ENCODE data around the gene EPN1. TPM values are rescaled to one million over a fixed set of nuclear protein-coding genes. Genes with fewer than 3 reads are reported as not detected.

The EPN1 gene
- total and polyA plus RNA-seq, 8 donors: 67.7 to 120 (median 95.1) TPM

DNA sequence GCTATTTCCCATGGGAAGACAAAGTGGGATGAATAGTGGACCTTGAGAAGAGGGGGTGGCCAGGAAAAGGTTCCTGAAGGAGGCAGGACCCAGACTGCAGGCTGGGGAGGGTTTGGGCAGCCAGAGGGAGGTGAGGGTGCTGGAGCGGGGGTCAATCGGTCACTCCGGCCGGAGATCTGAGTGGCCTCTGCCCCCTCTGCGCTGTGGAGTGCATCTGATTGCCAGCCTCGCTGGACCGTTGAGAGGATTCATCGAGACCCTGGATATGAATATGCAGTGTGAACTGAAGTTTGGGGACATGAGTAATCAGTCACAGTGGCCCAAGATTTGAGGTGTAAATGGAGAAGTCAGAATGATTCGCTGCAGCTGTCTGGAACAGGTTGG, 39.7 kb upstream of the EPN1 start:
- H3K4me3 ChIP-seq: peak overlapping the region; percentile 76 to 87
- H3K9me3 ChIP-seq: no peaks in the 10 kb centered on the region
- no peaks in the 10 kb centered on the region for H3K36me3 ChIP-seq
- peak overlapping the region; percentile 84 to 95 for H3K27ac ChIP-seq
- no peak for ATAC-seq
- H3K4me1 ChIP-seq: peaks cover 14 to 60% of the 10 kb centered on the region in 2 donors
- DNase-seq: peak in 1 of 4 donors; percentile 70
- intact Hi-C loops (cut with DNase I): no loop called here
- no peaks in the 10 kb centered on the region for H3K27me3 ChIP-seq
- TF ChIP-seq, protein P1, sequence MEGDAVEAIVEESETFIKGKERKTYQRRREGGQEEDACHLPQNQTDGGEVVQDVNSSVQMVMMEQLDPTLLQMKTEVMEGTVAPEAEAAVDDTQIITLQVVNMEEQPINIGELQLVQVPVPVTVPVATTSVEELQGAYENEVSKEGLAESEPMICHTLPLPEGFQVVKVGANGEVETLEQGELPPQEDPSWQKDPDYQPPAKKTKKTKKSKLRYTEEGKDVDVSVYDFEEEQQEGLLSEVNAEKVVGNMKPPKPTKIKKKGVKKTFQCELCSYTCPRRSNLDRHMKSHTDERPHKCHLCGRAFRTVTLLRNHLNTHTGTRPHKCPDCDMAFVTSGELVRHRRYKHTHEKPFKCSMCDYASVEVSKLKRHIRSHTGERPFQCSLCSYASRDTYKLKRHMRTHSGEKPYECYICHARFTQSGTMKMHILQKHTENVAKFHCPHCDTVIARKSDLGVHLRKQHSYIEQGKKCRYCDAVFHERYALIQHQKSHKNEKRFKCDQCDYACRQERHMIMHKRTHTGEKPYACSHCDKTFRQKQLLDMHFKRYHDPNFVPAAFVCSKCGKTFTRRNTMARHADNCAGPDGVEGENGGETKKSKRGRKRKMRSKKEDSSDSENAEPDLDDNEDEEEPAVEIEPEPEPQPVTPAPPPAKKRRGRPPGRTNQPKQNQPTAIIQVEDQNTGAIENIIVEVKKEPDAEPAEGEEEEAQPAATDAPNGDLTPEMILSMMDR (IDR thresholded peaks at IDR 0.05): no peak

DNA sequence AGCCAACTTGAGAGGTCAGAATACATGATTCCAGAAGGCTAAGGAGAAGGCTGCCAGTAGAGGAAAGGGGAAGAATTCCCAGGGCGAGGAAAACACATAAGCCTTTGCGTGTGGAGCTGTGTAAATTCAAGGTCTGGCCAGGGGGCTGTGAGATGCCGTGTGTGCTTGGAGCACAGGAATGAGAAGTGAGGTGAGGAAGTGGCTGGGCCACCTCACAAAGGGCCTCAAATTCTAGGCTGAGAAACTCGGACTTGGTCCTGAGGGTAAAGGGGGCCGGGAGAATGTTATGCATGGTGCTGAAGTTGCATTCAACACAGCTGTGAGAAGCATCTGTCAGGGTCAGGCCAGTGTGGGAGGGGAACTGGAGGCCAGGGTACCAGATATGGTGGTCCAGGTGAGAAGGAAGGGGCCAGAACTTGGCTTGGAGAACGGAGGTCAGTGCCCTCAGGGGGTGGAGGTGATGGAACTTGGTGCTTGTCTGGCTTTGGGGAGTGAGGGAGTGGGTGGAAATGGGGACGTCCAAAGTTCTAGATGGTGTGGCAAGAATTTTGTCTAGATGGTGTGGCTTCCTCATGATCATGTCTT, 39.1 kb upstream of the EPN1 start:
- DNase-seq (peak in 1 of 4 donors; percentile 9), ATAC-seq (no peak)
- Histone ChIP-seq H3K27ac (peak overlapping the region in 1 of 2 donors; percentile 95), H3K36me3 (no peaks in the 10 kb centered on the region), H3K4me3 (peak overlapping the region; percentile 76 to 87), H3K9me3 (no peaks in the 10 kb centered on the region), H3K27me3 (no peaks in the 10 kb centered on the region), H3K4me1 (peaks cover 17 to 66% of the 10 kb centered on the region in 2 donors)
- intact Hi-C loops (cut with DNase I): no loop called here
- TF ChIP-seq, protein P1 (IDR thresholded peaks at IDR 0.05): no peak

DNA sequence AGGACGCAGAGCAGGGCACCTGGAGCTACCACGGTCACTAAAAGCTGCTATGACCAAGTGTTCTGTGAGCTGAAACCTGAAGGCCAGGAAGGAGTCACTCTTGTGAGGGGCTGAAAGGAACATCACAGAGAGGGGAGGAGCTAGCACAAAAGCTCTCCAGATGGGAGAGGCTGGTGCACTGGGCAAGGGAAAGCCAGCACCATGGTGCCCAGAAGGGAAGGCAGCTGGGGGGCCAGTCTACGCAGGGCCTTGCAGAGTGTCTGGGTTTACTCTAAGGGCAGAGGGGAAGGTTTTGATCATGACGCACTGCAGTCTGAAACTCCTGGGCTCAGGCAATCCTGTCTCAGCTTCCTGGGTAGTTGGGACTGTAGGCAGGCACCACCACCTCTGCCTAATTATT, 38.3 kb upstream of the EPN1 start:
- Histone ChIP-seq H3K27me3 (peaks cover 0 to under 1% of the 10 kb centered on the region in 2 donors), H3K9me3 (no peaks in the 10 kb centered on the region), H3K27ac (no peak overlapping the region), H3K4me1 (peaks cover 17 to 70% of the 10 kb centered on the region in 2 donors), H3K36me3 (no peaks in the 10 kb centered on the region), H3K4me3 (no peak overlapping the region)
- TF ChIP-seq, protein P1 (IDR thresholded peaks at IDR 0.05): no peak
- DNase-seq: no peak
- ATAC-seq: no peak
- intact Hi-C loops (cut with DNase I): no loop called here

DNA sequence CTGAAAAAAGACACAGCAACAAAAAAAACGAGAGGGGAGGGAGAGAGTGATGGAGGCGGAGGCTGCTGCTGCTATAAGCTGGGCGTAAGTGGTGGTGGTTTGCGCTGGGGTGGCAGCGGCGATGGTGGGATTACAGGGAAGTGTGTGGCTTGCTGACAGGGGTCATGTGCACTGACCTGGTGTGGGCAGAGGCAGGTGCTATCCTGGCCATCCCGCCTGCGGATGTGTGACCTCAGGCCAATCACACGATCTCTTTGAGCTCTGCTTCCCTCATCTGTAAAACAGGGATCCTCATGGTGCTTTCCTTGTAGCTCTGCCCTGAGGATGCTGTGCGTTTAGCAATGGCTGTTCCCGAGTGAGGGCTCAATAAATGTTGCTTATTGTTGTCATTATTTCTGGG, 37.5 kb upstream of the EPN1 start:
- Histone ChIP-seq H3K36me3 (no peaks in the 10 kb centered on the region), H3K4me3 (no peak overlapping the region), H3K9me3 (no peaks in the 10 kb centered on the region), H3K4me1 (peaks cover 17 to 70% of the 10 kb centered on the region in 2 donors), H3K27me3 (peaks cover 0 to 8% of the 10 kb centered on the region in 2 donors), H3K27ac (no peak overlapping the region)
- DNase-seq: peak in 1 of 4 donors; percentile 57
- no peak for ATAC-seq
- intact Hi-C loops (cut with DNase I): no loop called here
- TF ChIP-seq, protein P1 (IDR thresholded peaks at IDR 0.05): no peak

DNA sequence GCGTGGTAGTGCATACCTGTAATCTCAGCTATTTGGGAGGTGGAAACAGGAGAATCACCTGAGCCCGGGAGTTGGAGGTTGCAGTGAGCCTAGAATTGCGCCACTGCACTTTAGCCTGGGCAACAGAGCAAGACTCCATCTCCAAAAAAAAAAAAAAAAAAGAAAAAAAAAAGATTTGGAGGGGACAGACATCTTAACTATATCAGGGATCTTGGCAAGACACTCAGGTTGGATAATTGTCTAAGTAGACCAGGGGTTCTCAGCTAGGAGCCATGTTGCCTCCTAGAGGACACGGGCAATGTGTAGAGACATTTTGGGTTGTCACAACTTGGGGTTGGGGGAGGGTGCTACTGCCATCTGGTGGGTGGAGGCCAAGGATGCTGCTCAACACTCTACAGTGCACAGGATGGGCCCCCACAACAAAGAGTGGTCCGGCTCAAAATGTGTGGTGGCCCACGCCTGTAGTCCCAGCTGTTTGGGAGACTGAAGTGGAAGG, 36.1 kb upstream of the EPN1 start:
- H3K9me3 ChIP-seq: no peaks in the 10 kb centered on the region
- H3K36me3 ChIP-seq: no peaks in the 10 kb centered on the region
- intact Hi-C loops (cut with DNase I): no loop called here
- H3K4me3 ChIP-seq: no peak overlapping the region
- DNase-seq: peak in 1 of 4 donors; percentile 41
- H3K27ac ChIP-seq: no peak overlapping the region
- peaks cover 0 to 13% of the 10 kb centered on the region in 2 donors for H3K27me3 ChIP-seq
- TF ChIP-seq, protein P1 (IDR thresholded peaks at IDR 0.05): peak in 1 of 2 donors; percentile 37
- ATAC-seq: no peak
- peaks cover 17 to 77% of the 10 kb centered on the region in 2 donors for H3K4me1 ChIP-seq

All from left lung (tissue), 10 donors.